Caco-2 (cell line): ENCODE measurements around the gene NEMP1. TPM values are rescaled to one million over a fixed set of nuclear protein-coding genes. Genes with fewer than 3 reads are reported as not detected.

Source experiments
- BruUV-seq: library from RNA; stranded (reverse); fragments of 400-500 nt; replicated peaks from 2 replicates; lab custom pipeline; 2021; lab: Mats Ljungman, UMichigan
- CTCF ChIA-PET: fragments of 300-600 bp; sonication (Branson Sonifier 250); formaldehyde crosslinking; loops from one replicate; lab custom pipeline; 2022; ENCODE audit warnings: antibody characterized with exemption; lab: Charles Lee
- POLR2A ChIA-PET: fragments of 300-600 bp; sonication (Branson Sonifier 250); formaldehyde crosslinking; loops from one replicate; lab custom pipeline; 2022; ENCODE audit warnings: antibody characterized with exemption; lab: Charles Lee
- DNase-seq, 2 experiments: peaks; one replicate each; pipeline versions ENCODE4 v3.0.0 to v3.0.0-alpha.2; 2020 to 2022
- H3K27me3 ChIP-seq: replicated peaks from 2 replicates; pipeline ENCODE4 v1.6.0; 2011; ENCODE audit warnings: low read length; ENCODE audit not compliant: control insufficient read depth, insufficient read depth
- H3K36me3 ChIP-seq: 2 replicates; pipeline ENCODE4 v1.5.1; 2011; ENCODE audit warnings: low read length; ENCODE audit not compliant: control insufficient read depth, insufficient read depth
- H3K4me1 ChIP-seq: fragments of 250-450 bp; sonication (Bioruptor Pico); 2 replicates; pipeline ENCODE4 v1.5.1; 2020; ENCODE audit warnings: mild to moderate bottlenecking
- H3K4me3 ChIP-seq: 2 replicates; pipeline ENCODE4 v1.5.1; 2011; ENCODE audit warnings: low read depth, mild to moderate bottlenecking, control low read depth, low read length
- H3K9me3 ChIP-seq: fragments of 250-450 bp; sonication (Bioruptor Pico); 2 replicates; pipeline ENCODE4 v1.5.1; 2020; ENCODE audit warnings: mild to moderate bottlenecking, moderate library complexity
- H3K27ac Mint-ChIP-seq: one replicate; pipeline ENCODE4 v1.8.0; 2022; ENCODE audit warnings: mixed read lengths; ENCODE audit not compliant: unreplicated experiment
- H3K27me3 Mint-ChIP-seq: one replicate; pipeline ENCODE4 v1.8.0; 2022; ENCODE audit warnings: mixed read lengths; ENCODE audit not compliant: insufficient read depth, unreplicated experiment
- H3K36me3 Mint-ChIP-seq: one replicate; pipeline ENCODE4 v1.8.0; 2022; ENCODE audit warnings: mild to moderate bottlenecking, mixed read lengths; ENCODE audit not compliant: insufficient read depth, unreplicated experiment
- H3K4me1 Mint-ChIP-seq: one replicate; pipeline ENCODE4 v1.8.0; 2022; ENCODE audit warnings: low read depth, mixed read lengths; ENCODE audit not compliant: unreplicated experiment
- H3K4me3 Mint-ChIP-seq: one replicate; pipeline ENCODE4 v1.8.0; 2022; ENCODE audit warnings: mild to moderate bottlenecking, moderate library complexity, mixed read lengths; ENCODE audit not compliant: unreplicated experiment
- H3K9me3 Mint-ChIP-seq: one replicate; pipeline ENCODE4 v1.8.0; 2022; ENCODE audit warnings: mixed read lengths; ENCODE audit not compliant: unreplicated experiment
- CTCF ChIP-seq, 2 experiments: fragments of 200-600 bp in 1 of 2; IDR thresholded peaks; 1 replicate in 1 of 2; 2 replicates in 1 of 2; pipeline versions ENCODE4 v1.5.1 to v1.8.0; 2011 to 2022; ENCODE audit warnings: antibody characterized with exemption in 1 of 2, control low read depth in 1 of 2, inconsistent platforms in 1 of 2, low read depth in 1 of 2, low read length in 1 of 2, mild to moderate bottlenecking in 1 of 2, moderate library complexity in 1 of 2; ENCODE audit not compliant: insufficient read depth in 1 of 2, severe bottlenecking in 1 of 2, unreplicated experiment in 1 of 2
- intact Hi-C: fragments of 100-400 bp; cut with micrococcal nuclease; formaldehyde crosslinking; loops from one replicate; pipeline ENCODE4 v1.10.0; 2022; ENCODE audit not compliant: unreplicated experiment
- total RNA-seq: library from RNA; stranded (reverse); gene quantifications from 2 replicates; pipeline ENCODE4 v1.2.3, GENCODE V29; 2022

Gene NEMP1
- total RNA-seq, 1 experiment from 2014 or later = 40.1 TPM

DNA sequence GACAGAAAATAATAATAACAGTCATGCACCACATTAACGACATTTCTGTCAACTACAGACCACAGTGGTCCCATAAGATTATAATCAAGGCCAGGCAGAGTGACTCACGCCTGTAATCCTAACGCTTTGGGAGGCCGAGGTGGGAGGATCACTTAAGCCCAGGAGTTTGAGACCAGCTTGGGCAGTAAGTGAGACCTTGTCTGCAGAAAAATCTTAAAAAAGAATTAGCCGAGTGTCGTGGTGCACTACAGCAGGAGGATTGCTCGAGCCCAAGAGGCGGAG is 18.9 kb upstream of the NEMP1 start:
- no peaks in the 10 kb centered on the region for H3K9me3 Mint-ChIP-seq
- Histone ChIP-seq H3K4me3 (no peak overlapping the region), H3K4me1 (peaks cover 15% of the 10 kb centered on the region), H3K9me3 (no peaks in the 10 kb centered on the region), H3K27me3 (no peaks in the 10 kb centered on the region), H3K36me3 (peaks cover 3% of the 10 kb centered on the region; the same call in 1 of the 2 replicates)
- H3K4me1 Mint-ChIP-seq = peaks cover 9% of the 10 kb centered on the region
- intact Hi-C loops = no loop called here
- H3K27me3 Mint-ChIP-seq = no peaks in the 10 kb centered on the region
- no peak overlapping the region for H3K4me3 Mint-ChIP-seq
- no peak for DNase-seq
- ChIA-PET CTCF (interaction anchor here (1.0 to 3.9 kb wide), 3 partner anchors 15 to 28 kb away, joined by 3 to 19 read pairs (median 3); partner anchors contain the start of gene STAT6), POLR2A (no interaction called here)
- BruUV-seq = no TSS peak
- H3K36me3 Mint-ChIP-seq = peaks cover 39% of the 10 kb centered on the region
- no peak for TF ChIP-seq CTCF (IDR thresholded peaks at IDR 0.05; ENCODE audit: insufficient read depth in 1 of 2, low read depth in 1 of 2, low read length in 1 of 2, severe bottlenecking in 1 of 2, unreplicated experiment in 1 of 2)
- H3K27ac Mint-ChIP-seq = no peak overlapping the region

DNA sequence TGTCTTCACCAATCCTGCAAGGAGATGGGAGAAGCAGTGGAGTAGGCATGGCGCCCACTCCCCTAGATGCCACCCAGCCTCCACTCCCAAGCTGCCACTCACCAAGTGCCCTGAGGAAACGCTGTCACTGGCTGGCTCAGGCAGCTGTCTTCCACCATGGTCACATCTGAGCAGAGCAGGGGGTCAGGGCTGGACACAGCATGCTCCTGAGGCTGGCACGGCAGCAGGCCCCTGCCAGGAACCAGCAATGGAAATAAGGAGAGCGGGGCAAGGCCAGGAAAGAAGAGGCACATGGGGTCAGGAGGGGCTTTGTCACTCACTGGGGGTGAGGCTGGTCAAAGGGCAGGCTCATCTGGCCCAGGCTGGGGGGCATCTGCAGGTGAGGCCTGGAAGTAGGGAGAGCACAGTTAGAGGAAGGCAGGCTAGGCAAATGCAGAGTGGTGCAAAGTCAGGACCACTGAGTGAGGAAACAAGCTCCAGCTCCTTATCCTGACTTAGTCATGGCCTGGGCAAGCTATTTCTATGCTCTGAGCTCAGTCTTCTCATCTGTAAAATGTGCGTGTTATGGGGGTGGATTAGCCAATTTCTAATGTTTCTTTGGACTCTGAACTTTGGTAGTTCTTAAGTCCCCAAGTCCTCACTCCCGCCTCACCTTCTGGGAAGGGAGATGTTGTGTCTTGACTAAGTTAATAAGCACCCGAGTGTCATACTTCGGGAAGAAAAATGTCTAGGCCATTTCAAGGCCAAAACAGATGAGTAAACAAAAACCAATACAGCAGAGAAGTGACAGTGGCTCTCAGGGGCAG is 18.4 kb upstream of the NEMP1 start:
- BruUV-seq = no TSS peak
- H3K27ac Mint-ChIP-seq = no peak overlapping the region
- DNase-seq = no peak
- H3K36me3 ChIP-seq = peaks cover 4% of the 10 kb centered on the region; the same call in 1 of the 2 replicates
- H3K4me1 ChIP-seq = peaks cover 10% of the 10 kb centered on the region
- ChIA-PET POLR2A (interaction anchor here (0.6 kb wide), 2 partner anchors 9 to 29 kb away, joined by 4 to 12 read pairs; no protein-coding TSS in a partner anchor), CTCF (interaction anchor here (1.0 to 3.9 kb wide), 2 partner anchors 15 to 28 kb away, joined by 3 to 19 read pairs; partner anchors contain the start of gene STAT6)
- peaks cover 37% of the 10 kb centered on the region for H3K36me3 Mint-ChIP-seq
- no peak overlapping the region for H3K4me3 Mint-ChIP-seq
- no peak for TF ChIP-seq CTCF (IDR thresholded peaks at IDR 0.05; ENCODE audit: insufficient read depth in 1 of 2, low read depth in 1 of 2, low read length in 1 of 2, severe bottlenecking in 1 of 2, unreplicated experiment in 1 of 2)
- no peaks in the 10 kb centered on the region for H3K27me3 ChIP-seq
- no peaks in the 10 kb centered on the region for H3K9me3 ChIP-seq
- no peak overlapping the region for H3K4me3 ChIP-seq
- intact Hi-C loops = no loop called here
- no peaks in the 10 kb centered on the region for H3K9me3 Mint-ChIP-seq
- H3K4me1 Mint-ChIP-seq = peaks cover 9% of the 10 kb centered on the region
- no peaks in the 10 kb centered on the region for H3K27me3 Mint-ChIP-seq

DNA sequence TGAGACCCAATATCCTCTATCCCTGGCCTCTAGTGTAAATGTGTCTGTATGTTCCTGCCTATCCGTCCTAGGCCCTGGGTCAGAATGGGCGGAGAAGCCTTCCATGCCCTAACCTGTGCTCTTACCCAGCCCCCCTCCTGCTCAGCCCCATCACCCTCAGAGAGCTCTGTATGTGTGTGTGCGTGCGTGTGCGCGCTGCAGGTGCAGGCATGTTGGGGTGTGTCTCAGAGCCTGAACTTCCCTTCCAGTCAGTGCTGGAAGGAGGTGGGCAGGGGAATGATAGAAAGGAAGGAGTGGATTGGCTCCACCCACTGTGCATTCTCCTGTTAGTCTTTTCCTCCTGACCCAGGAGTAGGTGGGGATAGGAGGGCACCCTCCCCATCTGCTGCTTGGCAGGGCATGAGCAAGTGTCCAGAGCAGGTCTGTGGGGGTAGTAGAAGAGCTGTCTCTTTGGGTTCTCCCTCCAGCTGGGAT is 17.5 kb upstream of the NEMP1 start:
- Mint-ChIP-seq H3K9me3 (no peaks in the 10 kb centered on the region), H3K4me3 (no peak overlapping the region), H3K27me3 (no peaks in the 10 kb centered on the region), H3K27ac (no peak overlapping the region), H3K4me1 (peaks cover 9% of the 10 kb centered on the region), H3K36me3 (peaks cover 42% of the 10 kb centered on the region)
- peaks cover 6% of the 10 kb centered on the region; the same call in 1 of the 2 replicates for H3K4me1 ChIP-seq
- H3K27me3 ChIP-seq = no peaks in the 10 kb centered on the region
- intact Hi-C loops = no loop called here
- TSS peak; percentile 55 for BruUV-seq
- ChIA-PET POLR2A (no interaction called here), CTCF (interaction anchor here (3.9 kb wide), 1 partner anchor 16 kb away, joined by 19 read pairs; the partner anchor contains the start of gene STAT6)
- DNase-seq = no peak
- H3K36me3 ChIP-seq = peaks cover 7% of the 10 kb centered on the region
- no peaks in the 10 kb centered on the region for H3K9me3 ChIP-seq
- no peak overlapping the region for H3K4me3 ChIP-seq
- TF ChIP-seq CTCF (IDR thresholded peaks at IDR 0.05; ENCODE audit: insufficient read depth in 1 of 2, low read depth in 1 of 2, low read length in 1 of 2, severe bottlenecking in 1 of 2, unreplicated experiment in 1 of 2) = no peak
